GM12891 (cell line): ENCODE results near the gene FGF6.
"Not testable (repeated sequence)": the region's sequence is repeated elsewhere in the genome, so short reads cannot be mapped to it uniquely, and the experiment has no call there.

Source experiments
- DNase-seq: peaks from one replicate; pipeline ENCODE4 v3.0.0; 2011; ENCODE audit warnings: low spot score; ENCODE audit not compliant: insufficient read length
- FAIRE-seq: peaks from 2 replicates; lab custom pipeline; 2011; peaks lifted over from hg19 to GRCh38; lab: Jason Lieb, UNC
- PAX5 ChIP-seq: IDR thresholded peaks from 2 replicates; pipeline ENCODE4 v1.6.1; 2011; ENCODE audit warnings: low read length, moderate library complexity, mild to moderate bottlenecking; ENCODE audit not compliant: insufficient read depth, severe bottlenecking
- POLR2A ChIP-seq: IDR thresholded peaks from 2 replicates; pipeline ENCODE4 v1.6.1; 2011; ENCODE audit warnings: low read depth, low read length, control low read depth
- POLR2AphosphoS5 ChIP-seq: IDR thresholded peaks from 2 replicates; pipeline ENCODE4 v1.6.1; 2011; ENCODE audit warnings: low read depth, low read length, control low read depth
- POU2F2 ChIP-seq: IDR thresholded peaks from 2 replicates; pipeline ENCODE4 v1.6.1; 2011; ENCODE audit warnings: low read depth, mild to moderate bottlenecking, control low read depth, low read length, moderate library complexity
- SPI1 ChIP-seq: IDR thresholded peaks from 2 replicates; pipeline ENCODE4 v1.6.1; 2011; ENCODE audit warnings: low read depth, low read length, control low read depth
- TAF1 ChIP-seq: IDR thresholded peaks from 2 replicates; pipeline ENCODE4 v1.6.1; 2011; ENCODE audit warnings: low read depth, low read length, control low read depth

Gene FGF6

DNA sequence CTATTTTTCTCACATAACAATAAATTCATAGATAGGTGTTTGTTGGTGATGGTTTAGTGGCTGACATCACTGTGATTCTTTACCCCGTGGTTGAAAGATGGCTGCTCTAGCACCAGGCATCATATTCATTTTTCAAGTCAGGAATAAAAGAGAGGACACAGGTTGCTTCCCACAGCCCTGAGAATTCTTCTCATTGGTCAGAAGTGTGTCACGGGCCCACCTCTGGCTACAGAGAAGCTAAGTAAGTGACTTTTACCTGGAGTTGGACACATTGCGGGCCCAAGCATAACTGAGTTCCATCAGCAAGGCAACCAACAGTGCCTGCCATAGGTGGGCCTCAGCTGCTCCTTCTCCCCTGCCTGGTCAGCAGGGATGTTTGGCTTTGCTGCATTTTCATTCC, 38.5 kb downstream of the FGF6 start:
- DNase-seq: no peak
- FAIRE-seq: no peak
- TF ChIP-seq TAF1: no peak
- no peak for TF ChIP-seq PAX5
- no peak for TF ChIP-seq POLR2A
- no peak for TF ChIP-seq POU2F2
- no peak for TF ChIP-seq SPI1
- no peak for TF ChIP-seq POLR2AphosphoS5

DNA sequence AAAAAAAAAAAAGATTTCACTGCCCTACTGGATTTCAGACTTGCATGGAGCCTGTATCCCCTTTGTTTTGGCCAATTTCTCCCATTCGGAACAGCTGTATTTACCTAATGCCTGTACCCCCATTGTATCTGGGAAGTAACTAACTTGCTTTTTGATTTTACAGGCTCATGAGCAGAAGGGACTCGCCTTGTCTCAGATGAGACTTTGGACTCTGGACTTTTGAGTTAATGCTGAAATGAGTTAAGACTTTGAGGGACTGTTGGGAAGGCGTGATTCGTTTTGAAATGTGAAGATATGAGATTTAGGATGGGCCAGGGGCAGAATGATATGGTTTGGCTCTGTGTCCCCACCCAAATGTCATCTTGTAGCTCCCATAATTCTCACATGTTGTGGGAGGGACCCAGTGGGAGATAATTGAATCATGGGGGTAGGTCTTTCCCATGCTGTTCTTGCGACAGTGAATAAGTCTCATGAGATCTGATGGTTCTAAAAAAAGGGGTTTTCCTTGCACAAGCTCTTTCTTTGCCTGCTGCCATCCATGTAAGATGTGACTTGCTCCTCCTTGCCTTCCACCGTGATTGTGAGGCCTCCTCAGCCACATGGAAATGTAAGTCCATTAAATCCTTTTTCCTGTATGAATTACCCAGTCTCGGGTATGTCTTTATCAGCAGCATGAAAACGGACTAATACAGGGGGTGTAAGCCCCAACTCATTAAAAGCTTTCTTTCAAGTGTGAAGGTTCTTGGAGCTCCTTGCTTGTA, 40.6 kb downstream of the FGF6 start:
- FAIRE-seq: not testable (repeated sequence)

DNA sequence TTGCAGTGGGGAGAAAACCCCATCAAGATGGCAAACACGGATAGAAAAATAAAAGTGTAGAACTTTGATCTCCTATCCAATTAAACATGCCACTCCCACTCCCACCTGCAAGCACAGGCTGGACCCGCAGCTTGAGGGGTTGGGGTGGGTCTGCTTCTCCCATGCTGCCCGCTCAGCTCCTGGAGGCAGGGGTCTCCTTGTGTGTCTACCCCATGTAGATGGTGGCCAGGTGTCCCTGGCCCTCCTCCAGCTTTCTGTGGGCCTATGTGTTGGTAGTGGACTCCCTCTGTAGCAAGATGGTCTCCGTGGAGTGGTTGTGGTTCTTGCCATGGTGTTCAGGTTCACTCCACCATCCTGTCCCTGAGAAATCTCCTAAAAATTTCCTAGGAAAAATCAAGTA, 42.6 kb downstream of the FGF6 start:
- no peak for FAIRE-seq
- no peak for DNase-seq
- TF ChIP-seq POU2F2 (no peak), POLR2AphosphoS5 (no peak)

More for the DNA sequence above, 40.6 kb downstream of the FGF6 start:
- not testable (repeated sequence) for DNase-seq

DNA sequence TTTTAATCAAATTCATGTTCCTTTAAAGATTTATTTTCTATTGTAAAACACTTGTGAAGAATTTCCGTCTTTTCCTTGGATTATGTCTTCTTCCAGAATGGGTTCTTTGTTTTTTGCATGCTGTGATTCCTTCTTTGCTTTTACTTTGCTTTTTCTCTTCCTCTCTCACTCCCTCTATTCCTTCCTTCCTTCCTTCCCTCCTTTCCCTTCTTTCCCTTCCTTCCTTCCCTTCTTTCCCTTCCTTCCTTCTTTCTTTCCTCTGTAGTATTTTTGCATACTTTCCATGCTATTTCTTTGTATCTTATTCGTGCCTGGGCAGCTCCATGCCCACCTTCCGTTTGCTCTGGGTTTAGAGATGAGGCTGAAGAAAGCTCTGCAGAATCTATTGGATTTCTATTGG, 44.5 kb downstream of the FGF6 start:
- no peak for FAIRE-seq
- TF ChIP-seq POLR2A (no peak), PAX5 (no peak), TAF1 (no peak), POLR2AphosphoS5 (no peak), POU2F2 (no peak), SPI1 (no peak)
- no peak for DNase-seq

DNA sequence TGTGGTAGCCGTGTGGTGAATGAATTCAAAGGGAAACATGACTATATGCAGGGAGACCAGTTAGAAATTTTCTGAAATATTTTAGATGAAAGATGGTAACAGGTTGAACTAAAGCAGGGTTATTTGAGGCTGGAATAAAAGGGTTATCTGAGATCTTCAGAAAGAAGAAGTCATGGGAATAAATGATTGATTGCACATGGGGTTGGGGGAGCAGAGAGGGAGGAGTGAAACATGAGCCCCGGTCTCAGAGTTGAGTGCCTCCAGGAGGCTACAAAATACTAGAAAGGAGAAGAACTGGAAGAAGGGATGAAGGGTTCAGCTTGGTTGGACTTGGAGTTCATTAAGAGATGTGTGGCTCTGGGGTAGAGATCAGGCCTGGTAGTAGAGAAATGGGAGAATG, 49.8 kb downstream of the FGF6 start:
- DNase-seq (no peak), FAIRE-seq (no peak)
- TF ChIP-seq POLR2AphosphoS5 (no peak), PAX5 (no peak)

DNA sequence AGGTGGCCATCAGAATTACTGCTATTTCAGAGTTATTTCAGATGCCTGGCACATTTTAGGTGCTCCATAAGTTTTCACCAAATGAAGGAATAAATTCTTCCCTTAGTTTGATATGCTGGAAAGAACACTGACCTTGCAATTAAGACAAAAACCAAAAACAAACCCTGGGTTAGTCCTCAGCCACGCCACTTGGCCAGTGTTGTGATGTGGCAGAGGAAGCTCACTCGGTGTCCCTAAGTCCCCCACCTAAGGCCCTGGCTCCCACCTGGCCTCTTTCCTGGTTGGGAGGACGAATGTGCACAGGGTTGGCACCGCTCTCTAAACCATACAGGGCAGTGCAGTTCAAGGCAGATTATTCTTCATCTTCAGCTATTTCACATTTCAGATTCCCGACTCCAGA, 52.4 kb downstream of the FGF6 start:
- TF ChIP-seq PAX5 (no peak), TAF1 (no peak), SPI1 (no peak), POLR2A (no peak), POU2F2 (no peak), POLR2AphosphoS5 (no peak)
- FAIRE-seq (no peak), DNase-seq (no peak)

DNA sequence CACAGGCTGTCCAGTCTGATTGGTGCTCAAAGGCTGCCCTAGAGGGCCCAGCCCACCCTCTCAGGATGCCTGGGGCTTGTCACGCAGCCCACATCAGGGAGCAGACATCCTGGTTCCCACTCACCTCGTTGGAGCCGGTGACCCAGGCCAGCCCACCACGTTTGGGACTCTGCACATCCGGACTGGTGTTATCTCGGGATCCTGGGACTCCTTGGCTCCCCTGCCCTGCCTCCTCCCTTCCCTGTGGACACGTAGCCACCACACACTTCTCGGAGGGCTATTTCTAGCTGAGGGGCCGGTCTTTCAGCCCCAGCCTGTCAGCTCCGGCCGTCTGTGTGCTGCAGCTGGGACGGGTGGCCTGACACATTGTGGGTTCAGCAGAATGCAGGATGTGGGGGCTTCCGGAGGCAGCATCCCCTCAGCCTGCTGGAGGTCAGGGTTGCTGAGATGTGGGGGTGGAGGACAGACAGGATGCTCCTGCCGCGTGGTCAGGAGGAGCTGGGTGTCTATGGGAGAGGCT, 53.3 kb downstream of the FGF6 start:
- DNase-seq: no peak
- TF ChIP-seq POLR2AphosphoS5 (no peak), POU2F2 (no peak), PAX5 (no peak), POLR2A (no peak), SPI1 (no peak), TAF1 (no peak)
- no peak for FAIRE-seq

DNA sequence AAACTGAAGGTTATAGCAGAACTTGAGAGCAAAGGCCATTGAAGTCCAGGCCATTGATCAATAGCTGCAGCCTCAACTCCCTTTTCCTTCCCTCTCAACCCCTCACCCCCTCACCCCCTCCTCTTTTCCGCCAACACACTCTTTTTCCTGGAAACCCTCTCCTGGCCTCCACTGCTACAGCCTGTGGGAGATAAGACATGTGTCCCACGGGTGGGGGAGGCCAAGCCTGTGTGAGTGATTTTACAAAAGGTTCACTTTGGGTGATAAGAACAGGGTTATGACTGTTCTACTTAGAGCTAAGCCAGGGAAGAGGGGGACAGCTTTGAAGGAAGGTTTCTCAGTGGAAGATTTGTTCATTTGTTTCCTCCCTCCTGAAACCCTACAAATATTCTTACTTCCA, 57.0 kb downstream of the FGF6 start:
- FAIRE-seq (no peak), DNase-seq (no peak)
- TF ChIP-seq POU2F2 (no peak), TAF1 (no peak), SPI1 (no peak), POLR2AphosphoS5 (no peak), POLR2A (no peak), PAX5 (no peak)

DNA sequence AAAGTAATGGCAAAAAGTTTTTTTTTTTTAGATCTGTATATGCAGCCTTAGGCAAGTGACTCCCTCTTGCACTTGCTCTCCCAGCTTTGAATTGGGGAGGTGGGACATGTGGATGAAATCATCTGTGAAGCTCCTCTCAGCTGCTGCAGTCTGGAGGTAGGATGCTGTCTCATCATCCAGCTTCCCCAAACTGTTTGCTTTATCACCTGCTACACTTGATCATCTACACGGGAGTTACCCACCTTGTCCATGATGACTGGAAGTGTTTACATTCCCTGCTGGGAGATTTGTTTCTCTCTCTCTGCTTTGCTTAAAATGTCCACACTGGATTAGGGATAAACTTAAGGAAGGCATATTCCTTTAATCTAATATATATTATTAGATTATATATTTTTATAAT, 57.6 kb downstream of the FGF6 start:
- TF ChIP-seq PAX5 (no peak), POU2F2 (no peak), SPI1 (no peak), POLR2A (no peak), POLR2AphosphoS5 (no peak), TAF1 (no peak)
- FAIRE-seq (no peak), DNase-seq (no peak)

DNA sequence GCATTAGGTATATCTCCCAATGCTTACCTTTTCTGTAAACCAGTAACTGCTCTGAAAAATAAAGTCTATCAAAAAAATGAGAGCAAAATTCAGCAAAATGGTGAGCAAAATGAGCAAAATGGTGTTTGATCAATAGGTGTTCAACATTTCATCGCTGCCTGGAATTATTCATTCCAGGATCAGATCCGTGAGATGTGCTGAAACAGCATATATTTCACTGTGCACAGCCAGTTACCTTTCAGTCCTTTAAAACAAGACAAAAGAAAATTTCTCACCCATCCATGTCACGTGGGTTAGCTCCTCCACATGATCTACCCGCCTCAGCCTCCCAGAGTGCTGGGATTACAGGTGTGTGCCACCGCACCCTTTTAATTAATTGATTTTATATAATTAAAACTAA, 58.0 kb downstream of the FGF6 start:
- TF ChIP-seq POU2F2 (no peak), POLR2A (no peak), TAF1 (no peak), SPI1 (no peak), POLR2AphosphoS5 (no peak), PAX5 (no peak)
- FAIRE-seq: no peak
- no peak for DNase-seq
